ENCODE data around the gene XXYLT1.

XXYLT1 gene

GRCh38 chr3:195212033-195212748 lies 58.8 kb downstream of the XXYLT1 start:
- no peak for DNase-seq (ENCODE audit: extremely low spot score)
- ChIA-PET POLR2A (no interaction called here), CTCF (no interaction called here)
- TF ChIP-seq L3MBTL2 (conservative IDR thresholded peaks at IDR 0.05), result no peak
- no peak for TF ChIP-seq FOXM1 (IDR thresholded peaks at IDR 0.05; ENCODE audit: borderline replicate concordance)

- CTCF ChIA-PET, result interaction anchor here (0.6 kb wide), 1 partner anchor 232 kb away, joined by 3 read pairs; the partner anchor contains the start of gene ACAP2
- POLR2A ChIA-PET, result no interaction called here
- DNase-seq (ENCODE audit: extremely low spot score), result no peak
- TF ChIP-seq FOXK2 (IDR thresholded peaks at IDR 0.05) (no peak), CTBP1 (IDR thresholded peaks at IDR 0.05; ENCODE audit: borderline replicate concordance) (no peak), LEF1 (IDR thresholded peaks at IDR 0.05; ENCODE audit: borderline replicate concordance) (no peak), L3MBTL2 (conservative IDR thresholded peaks at IDR 0.05) (no peak), SP1 (IDR thresholded peaks at IDR 0.05) (no peak), PKNOX1 (IDR thresholded peaks at IDR 0.05) (no peak), HDGF (IDR thresholded peaks at IDR 0.05; ENCODE audit: borderline replicate concordance) (no peak), FOXA1 (IDR thresholded peaks at IDR 0.05) (no peak)
Observed at GRCh38 chr3:195210266-195210973, 60.5 kb downstream of the XXYLT1 start.

DNA sequence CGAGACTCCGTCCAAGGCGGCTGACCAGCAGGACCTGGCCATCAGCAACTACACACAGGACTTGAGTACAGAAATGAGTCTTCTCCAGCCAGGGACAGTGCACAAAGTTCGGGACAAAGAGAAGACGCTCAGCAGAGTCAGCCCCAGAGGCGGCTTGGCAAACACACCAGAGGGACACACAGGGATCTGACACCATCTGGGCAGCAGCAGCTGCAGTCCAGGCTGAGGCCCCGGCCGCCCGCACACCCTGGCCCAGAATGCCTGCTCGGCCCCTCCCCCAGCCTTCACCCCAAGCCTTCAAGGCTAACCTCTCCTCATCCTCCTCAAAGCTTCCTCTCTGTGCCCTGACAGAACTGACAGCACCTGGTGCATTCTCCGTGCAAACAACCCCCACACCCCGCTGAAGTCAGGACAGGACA lies 61.1 kb downstream of the XXYLT1 start:
- ChIA-PET POLR2A (no interaction called here), CTCF (interaction anchor here (0.5 kb wide), 1 partner anchor 996 kb away, joined by 3 read pairs; no protein-coding TSS in a partner anchor)
- no peak for DNase-seq (ENCODE audit: extremely low spot score)
- TF ChIP-seq FOXA1 (IDR thresholded peaks at IDR 0.05), result no peak
- no peak for TF ChIP-seq BHLHE40 (IDR thresholded peaks at IDR 0.05; ENCODE audit: borderline replicate concordance)
- TF ChIP-seq ELF4 (IDR thresholded peaks at IDR 0.05), result no peak
- TF ChIP-seq FOXM1 (IDR thresholded peaks at IDR 0.05; ENCODE audit: borderline replicate concordance), result no peak
- TF ChIP-seq HDGF (IDR thresholded peaks at IDR 0.05; ENCODE audit: borderline replicate concordance), result no peak
- no peak for TF ChIP-seq L3MBTL2 (conservative IDR thresholded peaks at IDR 0.05)
- TF ChIP-seq PKNOX1 (IDR thresholded peaks at IDR 0.05), result no peak
- no peak for TF ChIP-seq ARNT (IDR thresholded peaks at IDR 0.05)
- no peak for TF ChIP-seq SP1 (IDR thresholded peaks at IDR 0.05)
- TF ChIP-seq LEF1 (IDR thresholded peaks at IDR 0.05; ENCODE audit: borderline replicate concordance), result no peak

GRCh38 chr3:195209083-195209846 lies 61.7 kb downstream of the XXYLT1 start:
- ChIA-PET POLR2A (no interaction called here), CTCF (interaction anchor here (0.5 kb wide), 1 partner anchor 996 kb away, joined by 3 read pairs; no protein-coding TSS in a partner anchor)
- DNase-seq (ENCODE audit: extremely low spot score), result no peak
- no peak for TF ChIP-seq ZNF384 (IDR thresholded peaks at IDR 0.05)
- TF ChIP-seq FOXK2 (IDR thresholded peaks at IDR 0.05), result no peak
- TF ChIP-seq HDGF (IDR thresholded peaks at IDR 0.05; ENCODE audit: borderline replicate concordance), result no peak
- TF ChIP-seq ARNT (IDR thresholded peaks at IDR 0.05), result no peak
- TF ChIP-seq SP1 (IDR thresholded peaks at IDR 0.05), result no peak
- no peak for TF ChIP-seq L3MBTL2 (conservative IDR thresholded peaks at IDR 0.05)
- TF ChIP-seq FOXM1 (IDR thresholded peaks at IDR 0.05; ENCODE audit: borderline replicate concordance), result no peak
- no peak for TF ChIP-seq CTBP1 (IDR thresholded peaks at IDR 0.05; ENCODE audit: borderline replicate concordance)
- TF ChIP-seq SUZ12 (IDR thresholded peaks at IDR 0.05), result no peak

DNA sequence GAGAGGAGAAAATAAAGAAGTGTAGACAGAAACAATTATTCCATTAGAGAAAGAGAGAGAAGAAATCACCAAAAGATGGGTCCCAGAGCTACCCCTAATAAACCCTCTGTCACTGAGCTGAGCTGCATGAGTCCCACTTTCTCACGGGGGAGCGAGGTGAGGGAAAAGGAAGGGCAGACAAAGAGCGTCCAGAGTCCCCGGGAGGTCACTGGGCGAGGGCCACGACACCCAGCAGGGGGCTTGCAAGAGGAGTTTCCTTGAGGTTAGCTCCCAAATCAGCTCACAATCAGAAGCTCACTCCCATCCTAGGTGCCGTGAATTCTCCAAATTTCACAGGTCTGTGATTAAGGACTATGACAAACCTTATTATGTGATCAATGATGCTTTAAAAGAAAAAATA lies 62.3 kb downstream of the XXYLT1 start:
- CTCF ChIA-PET, result no interaction called here
- TF ChIP-seq LEF1 (IDR thresholded peaks at IDR 0.05; ENCODE audit: borderline replicate concordance), result no peak
- TF ChIP-seq TARDBP (IDR thresholded peaks at IDR 0.05), result no peak
- no peak for TF ChIP-seq ARNT (IDR thresholded peaks at IDR 0.05)
- POLR2A ChIA-PET, result no interaction called here
- DNase-seq (ENCODE audit: extremely low spot score), result no peak

DNA sequence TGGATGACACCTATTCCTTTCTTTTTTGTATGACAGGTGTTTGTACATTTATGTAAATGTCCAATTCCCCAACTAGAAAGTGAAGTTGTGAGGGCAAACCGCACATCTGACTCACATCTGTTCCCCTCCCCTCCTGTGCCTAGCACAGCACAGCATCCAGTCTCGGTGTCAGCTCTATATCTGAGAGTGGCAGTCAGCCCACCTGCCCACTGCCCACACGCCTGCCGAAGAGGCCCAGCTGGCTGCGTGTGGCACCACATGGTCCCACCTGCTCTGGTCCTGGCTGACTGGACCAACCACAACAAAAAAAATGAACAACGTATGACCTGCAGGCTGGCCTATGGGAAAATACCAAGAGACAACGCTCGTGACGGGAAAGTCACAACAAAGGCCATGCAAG lies 62.8 kb downstream of the XXYLT1 start:
- TF ChIP-seq TARDBP (IDR thresholded peaks at IDR 0.05) (no peak), SP1 (IDR thresholded peaks at IDR 0.05) (no peak), ARNT (IDR thresholded peaks at IDR 0.05) (no peak), CTBP1 (IDR thresholded peaks at IDR 0.05; ENCODE audit: borderline replicate concordance) (no peak), PKNOX1 (IDR thresholded peaks at IDR 0.05) (no peak), FOXA1 (IDR thresholded peaks at IDR 0.05) (no peak), FOXM1 (IDR thresholded peaks at IDR 0.05; ENCODE audit: borderline replicate concordance) (no peak), SUZ12 (IDR thresholded peaks at IDR 0.05) (no peak), BHLHE40 (IDR thresholded peaks at IDR 0.05; ENCODE audit: borderline replicate concordance) (no peak), FOXK2 (IDR thresholded peaks at IDR 0.05) (no peak), HDGF (IDR thresholded peaks at IDR 0.05; ENCODE audit: borderline replicate concordance) (no peak), ZNF384 (IDR thresholded peaks at IDR 0.05) (no peak), NFRKB (IDR thresholded peaks at IDR 0.05) (no peak), L3MBTL2 (conservative IDR thresholded peaks at IDR 0.05) (no peak), LEF1 (IDR thresholded peaks at IDR 0.05; ENCODE audit: borderline replicate concordance) (no peak), ELF4 (IDR thresholded peaks at IDR 0.05) (no peak)
- POLR2A ChIA-PET, result no interaction called here
- DNase-seq (ENCODE audit: extremely low spot score), result no peak
- CTCF ChIA-PET, result no interaction called here

Measured in HEK293T (cell line).